LNCAP (cell line): ENCODE data around the gene CLK1.

Source experiments
- CTCF ChIP-seq: fragments of 450-650 bp; IDR thresholded peaks from 2 replicates; pipeline ENCODE4 v1.5.1; 2017; ENCODE audit warnings: mild to moderate bottlenecking

The CLK1 gene

GRCh38 chr2:200864176-200865034 lies at the start of gene CLK1:
Gene CLK1 (minus strand): TSS chr2:200864658. CDS start chr2:200861862, 2,796 bp downstream.
- no peak for TF ChIP-seq CTCF

- TF ChIP-seq CTCF: no peak
These were observed 49.2 kb upstream of the CLK1 start for GRCh38 chr2:200913654-200914053.

DNA sequence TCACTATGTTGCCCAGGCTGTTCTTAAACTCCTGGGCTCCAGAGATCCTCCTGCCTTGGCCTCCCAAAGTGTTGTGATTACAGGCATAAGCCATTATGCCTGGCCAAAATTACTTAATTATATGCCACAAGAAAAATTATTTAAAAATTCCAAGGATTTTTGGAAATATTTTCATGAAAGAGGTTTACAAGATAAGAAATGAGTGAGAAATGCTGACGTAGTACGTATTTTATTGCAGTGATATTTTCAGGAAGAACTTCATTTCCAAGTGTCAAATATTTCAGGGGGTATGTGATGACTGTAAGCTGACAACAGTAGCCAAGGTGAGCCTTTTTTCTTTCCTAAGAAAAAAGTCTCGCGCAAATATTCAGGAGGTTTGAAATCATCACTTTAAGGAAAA lies 45.5 kb upstream of the CLK1 start:
- no peak for TF ChIP-seq CTCF

GRCh38 chr2:200905618-200906296 lies 41.3 kb upstream of the CLK1 start:
- peak; percentile 72 for TF ChIP-seq CTCF

DNA sequence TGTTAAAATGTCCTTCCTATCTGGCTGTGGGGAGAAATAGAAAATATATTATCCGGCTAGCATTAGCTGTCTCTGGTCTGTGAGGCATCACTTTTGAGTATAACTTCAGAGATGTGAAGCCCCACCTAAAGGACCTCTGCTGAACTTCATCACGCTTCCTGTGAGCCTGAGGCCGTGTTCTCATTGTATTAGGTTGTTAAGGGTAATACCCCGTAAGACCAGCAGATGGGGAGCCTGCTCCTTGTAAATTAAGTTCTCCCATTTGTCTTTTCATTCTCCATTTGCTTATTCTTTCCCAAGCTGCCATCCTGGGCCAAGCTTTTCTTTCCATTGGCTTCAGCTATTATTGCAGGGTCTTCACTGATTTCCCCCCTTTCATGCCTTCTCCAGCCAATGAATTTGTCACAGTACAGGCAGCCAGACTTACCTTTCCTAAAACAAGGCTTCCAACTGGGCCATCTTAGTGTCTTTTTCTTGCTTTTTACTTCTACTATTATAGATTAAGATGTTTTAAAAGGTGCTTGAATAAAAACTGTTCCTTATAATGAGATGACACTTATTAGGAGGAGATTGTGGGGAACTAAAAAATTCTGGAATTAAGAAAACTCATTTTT lies 37.1 kb upstream of the CLK1 start:
- peak; percentile 67 for TF ChIP-seq CTCF

DNA sequence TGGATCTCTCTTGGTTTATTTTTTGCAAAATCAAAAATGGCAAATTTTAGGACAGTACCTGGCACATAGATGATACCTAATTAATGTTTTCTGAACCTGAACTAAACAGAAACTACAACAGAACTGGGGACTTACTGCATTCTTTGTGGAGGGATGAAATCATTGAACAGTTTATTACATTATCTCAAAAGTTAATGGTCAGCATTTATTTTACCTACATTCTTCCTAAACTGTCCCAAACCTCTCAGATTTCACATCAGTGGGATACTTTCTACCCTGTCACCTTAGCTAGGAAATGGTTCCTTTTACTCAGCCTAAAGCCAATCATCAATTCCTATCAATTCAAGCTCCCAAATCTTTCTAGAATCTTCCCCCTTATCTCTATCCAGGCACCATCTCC lies 35.0 kb upstream of the CLK1 start:
- no peak for TF ChIP-seq CTCF

- TF ChIP-seq CTCF: no peak
These were observed 24.5 kb upstream of the CLK1 start, which contains the start of the genes NIF3L1 and PPIL3 for GRCh38 chr2:200888704-200889625. Gene NIF3L1 (plus strand): TSS chr2:200889371. CDS start chr2:200891944, 2,573 bp downstream. Gene PPIL3 (minus strand): TSS chr2:200889077. CDS start chr2:200887615, 1,462 bp downstream.
